Measurements from ENCODE around the gene TBC1D1. TPM values are rescaled to one million over a fixed set of nuclear protein-coding genes. Genes with fewer than 3 reads are reported as not detected.

TBC1D1 gene
- total and polyA plus RNA-seq, 2 donors (not counting 3 experiments of a cell fraction or from before 2014, with no cell fraction given): 63.5 to 116 TPM

- H3K4me2 ChIP-seq (ENCODE audit: insufficient read depth, low read length): no peak overlapping the region
- intact Hi-C loops (cut with micrococcal nuclease) (no loop called here), dilution Hi-C loops (cut with MboI; ENCODE audit: extremely low pct_ligation_motif_present, low sequenced_read_pairs) (no loop called here)
- no peaks in the 10 kb centered on the region for H3K79me2 ChIP-seq (ENCODE audit: control insufficient read depth, insufficient read depth, low read length)
- no peak overlapping the region for H3K9ac ChIP-seq (replicated peaks; ENCODE audit: extremely low read depth, insufficient read depth, low read length)
- no peak for FAIRE-seq
- H3K4me3 ChIP-seq (replicated peaks in 1 of 3; ENCODE audit: insufficient read depth in 1 of 3, low read depth in 1 of 3, low read length in 3 of 3): no peak overlapping the region
- no peak overlapping the region for H3K27ac ChIP-seq (ENCODE audit: insufficient read depth, low read depth, low read length)
- H3K27me3 ChIP-seq (ENCODE audit: control insufficient read depth in 2 of 2, insufficient read depth in 2 of 2, low read length in 2 of 2): no peaks in the 10 kb centered on the region
- H3K36me3 ChIP-seq (ENCODE audit: control insufficient read depth in 2 of 2, extremely low read depth in 1 of 2, insufficient read depth in 2 of 2, low read length in 2 of 2): no peaks in the 10 kb centered on the region
- peaks cover 17% of the 10 kb centered on the region for H3K4me1 ChIP-seq (ENCODE audit: control insufficient read depth, extremely low read depth, insufficient read depth, low read length)
- H3K9me3 ChIP-seq (replicated peaks; ENCODE audit: control insufficient read depth, insufficient read depth, low read length): no peaks in the 10 kb centered on the region
- TF ChIP-seq CTCF (IDR thresholded peaks at IDR 0.05; ENCODE audit: extremely low read depth in 1 of 2, insufficient read depth in 1 of 2, low read depth in 1 of 2, low read length in 2 of 2): no peak
- no peak for TF ChIP-seq EZH2 (IDR thresholded peaks at IDR 0.05; ENCODE audit: borderline replicate concordance, low read depth, low read length, severe bottlenecking)
- no peak for TF ChIP-seq POLR2AphosphoS5 (IDR thresholded peaks at IDR 0.05; ENCODE audit: insufficient read depth, low read depth, low read length)
- no peak for TF ChIP-seq MAX (IDR thresholded peaks at IDR 0.05; ENCODE audit: insufficient read depth, insufficient read length)
- no peak for TF ChIP-seq POLR2A (IDR thresholded peaks at IDR 0.05; ENCODE audit: low read depth, low read length)
- no peak for TF ChIP-seq MYC (IDR thresholded peaks at IDR 0.05; ENCODE audit: low read depth, low read length)
- BruUV-seq (replicated peaks): no TSS peak
- no peak overlapping the region for H2AFZ ChIP-seq (ENCODE audit: low read depth, low read length)
- H3K9me1 ChIP-seq (replicated peaks; ENCODE audit: control insufficient read depth, extremely low read depth, insufficient read depth, low read length): no peaks in the 10 kb centered on the region
- no peak for DNase-seq (ENCODE audit: low read depth, low spot score)
- ChIA-PET CTCF (interaction anchor here (1.0 kb wide), 1 partner anchor 106 kb away, joined by 3 read pairs; no protein-coding TSS in a partner anchor), POLR2A (no interaction called here)
- H4K20me1 ChIP-seq (replicated peaks; ENCODE audit: control insufficient read depth, extremely low read depth, insufficient read depth, low read length): no peaks in the 10 kb centered on the region
Measured at GRCh38 chr4:38073596-38074234, 182.8 kb downstream of the TBC1D1 start.

Measured in endothelial cell of umbilical vein (primary cell).